Panc1 (cell line): Measurements from ENCODE around the gene ATP11A.

ENCODE experiments used
- POLR2AphosphoS5 ChIP-seq: IDR thresholded peaks from 2 replicates; pipeline ENCODE4 v1.6.1; 2012; ENCODE audit warnings: mild to moderate bottlenecking, low read depth, low read length, moderate library complexity
- TF ChIP-seq, protein P1 (sequence below): fragments of 450-650 bp; IDR thresholded peaks from 2 replicates; pipeline ENCODE4 v1.5.1; 2017; ENCODE audit warnings: mild to moderate bottlenecking

DNA sequence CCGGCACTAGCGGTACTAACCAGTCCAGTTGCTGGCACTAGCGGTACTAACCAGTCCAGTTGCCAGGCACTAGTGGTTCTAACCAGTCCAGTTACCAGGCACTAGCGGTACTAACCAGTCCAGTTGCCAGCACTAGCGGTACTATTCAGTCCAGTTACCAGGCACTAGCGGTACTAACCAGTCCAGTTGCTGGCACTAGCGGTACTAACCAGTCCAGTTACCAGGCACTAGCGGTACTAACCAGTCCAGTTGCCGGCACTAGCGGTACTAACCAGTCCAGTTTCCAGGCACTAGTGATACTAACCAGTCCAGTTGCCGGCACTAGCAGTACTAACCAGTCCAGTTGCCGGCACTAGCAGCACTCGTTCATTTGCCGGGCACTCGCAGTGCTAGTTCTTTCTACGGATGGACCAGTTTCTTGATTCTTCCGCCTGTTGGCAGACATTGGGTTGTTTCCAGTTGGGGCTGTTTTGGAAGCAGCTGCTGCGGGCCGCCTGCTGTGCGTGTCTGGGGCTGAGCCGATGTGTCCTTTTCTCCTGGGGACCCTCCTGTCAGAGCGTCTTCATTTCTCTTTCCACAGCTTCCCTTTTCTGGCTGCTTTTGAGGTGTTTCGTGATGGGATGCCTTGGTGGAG, 155.8 kb downstream of the ATP11A start:
- TF ChIP-seq, protein P1, sequence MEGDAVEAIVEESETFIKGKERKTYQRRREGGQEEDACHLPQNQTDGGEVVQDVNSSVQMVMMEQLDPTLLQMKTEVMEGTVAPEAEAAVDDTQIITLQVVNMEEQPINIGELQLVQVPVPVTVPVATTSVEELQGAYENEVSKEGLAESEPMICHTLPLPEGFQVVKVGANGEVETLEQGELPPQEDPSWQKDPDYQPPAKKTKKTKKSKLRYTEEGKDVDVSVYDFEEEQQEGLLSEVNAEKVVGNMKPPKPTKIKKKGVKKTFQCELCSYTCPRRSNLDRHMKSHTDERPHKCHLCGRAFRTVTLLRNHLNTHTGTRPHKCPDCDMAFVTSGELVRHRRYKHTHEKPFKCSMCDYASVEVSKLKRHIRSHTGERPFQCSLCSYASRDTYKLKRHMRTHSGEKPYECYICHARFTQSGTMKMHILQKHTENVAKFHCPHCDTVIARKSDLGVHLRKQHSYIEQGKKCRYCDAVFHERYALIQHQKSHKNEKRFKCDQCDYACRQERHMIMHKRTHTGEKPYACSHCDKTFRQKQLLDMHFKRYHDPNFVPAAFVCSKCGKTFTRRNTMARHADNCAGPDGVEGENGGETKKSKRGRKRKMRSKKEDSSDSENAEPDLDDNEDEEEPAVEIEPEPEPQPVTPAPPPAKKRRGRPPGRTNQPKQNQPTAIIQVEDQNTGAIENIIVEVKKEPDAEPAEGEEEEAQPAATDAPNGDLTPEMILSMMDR, result no peak
- no peak for TF ChIP-seq POLR2AphosphoS5
